ENCODE results near the gene DEFB113.

The DEFB113 gene

DNA sequence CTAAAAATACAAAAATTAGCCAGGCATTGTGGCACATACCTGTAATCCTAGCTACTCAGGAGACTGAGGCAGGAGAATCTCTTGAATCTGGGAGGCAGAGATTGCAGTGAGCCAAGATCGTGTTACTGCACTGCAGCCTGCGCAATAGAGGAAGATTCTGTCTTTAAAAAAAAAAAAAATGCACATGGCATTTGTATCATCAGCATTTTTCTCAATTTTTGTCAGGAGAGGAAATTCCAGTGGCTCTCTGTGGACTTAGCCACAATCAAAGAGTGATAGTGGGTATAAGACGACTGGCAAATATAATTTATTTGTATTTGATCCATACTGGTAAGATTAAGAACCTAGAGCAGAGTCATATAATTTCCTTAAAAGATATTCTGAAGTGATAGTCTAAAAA is 34.0 kb downstream of the DEFB113 start:
- DNase-seq (ENCODE audit: low spot score): no peak

DNA sequence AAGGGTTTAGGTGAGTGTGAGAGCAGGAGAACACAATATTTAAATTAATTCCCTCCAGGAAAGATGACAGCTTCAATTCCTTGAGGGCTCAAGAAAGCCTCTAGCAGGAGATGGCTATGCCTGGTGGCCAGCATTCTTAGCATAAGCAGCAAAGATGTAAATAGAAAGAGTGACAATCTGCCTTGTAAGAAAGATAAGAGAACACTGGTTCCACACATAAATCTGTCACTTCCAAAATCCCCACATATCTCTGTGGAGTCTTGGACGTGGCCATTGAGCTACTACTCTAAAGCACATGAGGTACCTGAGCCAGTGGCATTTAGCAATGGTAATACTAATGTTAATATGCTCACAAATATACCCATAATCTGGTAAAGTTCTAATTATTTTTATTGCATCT is 34.7 kb downstream of the DEFB113 start:
- no peak for DNase-seq (ENCODE audit: low spot score)

DNA sequence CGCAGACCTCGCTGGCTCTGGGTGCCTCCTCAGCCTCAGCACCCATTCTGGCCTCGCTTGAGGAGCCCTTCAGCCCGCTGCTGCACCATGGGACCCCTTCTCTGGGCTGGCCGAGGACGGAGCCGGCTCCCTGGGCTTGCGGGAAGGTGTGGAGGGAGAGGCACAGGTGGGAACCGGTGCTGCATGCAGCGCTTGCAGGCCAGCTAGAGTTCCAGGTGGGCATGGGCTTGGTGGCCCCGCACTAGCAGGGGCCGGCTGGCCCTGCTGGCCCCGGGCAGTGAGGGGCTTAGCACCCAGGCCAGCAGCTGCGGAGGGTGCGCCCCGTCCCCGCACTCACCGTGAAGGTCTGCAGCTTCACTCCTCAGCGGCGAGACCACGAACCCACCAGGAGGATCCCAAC is 35.9 kb downstream of the DEFB113 start:
- DNase-seq (ENCODE audit: low spot score): no peak

DNA sequence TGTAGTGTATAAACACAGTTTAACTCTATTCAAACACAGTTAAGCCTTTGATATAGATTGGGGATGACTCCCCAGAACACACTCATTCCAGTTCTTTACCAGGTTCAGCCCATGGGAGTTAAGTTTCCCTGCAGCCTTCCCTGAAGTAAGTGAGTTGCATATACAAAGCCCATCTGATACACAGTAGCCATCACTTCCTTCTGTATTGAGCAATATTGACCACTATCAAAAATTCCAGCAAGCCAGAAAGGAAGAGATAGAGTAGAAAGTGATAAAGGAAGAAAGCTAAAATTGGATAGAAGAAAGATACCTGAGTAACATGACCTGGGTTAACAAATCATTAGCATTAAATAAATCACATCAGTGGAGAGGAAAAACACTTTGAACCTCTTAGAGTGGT is 40.1 kb downstream of the DEFB113 start:
- no peak for DNase-seq (ENCODE audit: low spot score)

DNA sequence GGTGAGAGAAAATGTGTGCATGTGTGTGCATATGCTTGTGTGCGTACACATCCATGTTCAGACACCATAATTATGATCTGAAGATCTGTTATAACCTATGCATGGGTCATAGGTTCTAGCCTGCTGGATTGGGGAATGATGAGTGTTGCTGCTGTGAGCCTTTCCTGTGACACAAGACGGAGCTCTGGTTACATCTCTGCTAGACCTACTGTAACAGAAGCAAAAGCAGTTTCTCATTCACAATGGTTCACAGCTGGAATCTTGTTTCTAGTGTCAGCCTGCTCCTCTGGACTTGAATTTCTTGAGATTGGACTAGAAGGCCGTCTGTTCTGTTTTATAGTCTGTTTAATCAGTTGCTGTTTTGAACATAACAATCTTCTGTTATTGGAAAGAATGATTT is 45.6 kb downstream of the DEFB113 start:
- no peak for DNase-seq (ENCODE audit: low spot score)

DNA sequence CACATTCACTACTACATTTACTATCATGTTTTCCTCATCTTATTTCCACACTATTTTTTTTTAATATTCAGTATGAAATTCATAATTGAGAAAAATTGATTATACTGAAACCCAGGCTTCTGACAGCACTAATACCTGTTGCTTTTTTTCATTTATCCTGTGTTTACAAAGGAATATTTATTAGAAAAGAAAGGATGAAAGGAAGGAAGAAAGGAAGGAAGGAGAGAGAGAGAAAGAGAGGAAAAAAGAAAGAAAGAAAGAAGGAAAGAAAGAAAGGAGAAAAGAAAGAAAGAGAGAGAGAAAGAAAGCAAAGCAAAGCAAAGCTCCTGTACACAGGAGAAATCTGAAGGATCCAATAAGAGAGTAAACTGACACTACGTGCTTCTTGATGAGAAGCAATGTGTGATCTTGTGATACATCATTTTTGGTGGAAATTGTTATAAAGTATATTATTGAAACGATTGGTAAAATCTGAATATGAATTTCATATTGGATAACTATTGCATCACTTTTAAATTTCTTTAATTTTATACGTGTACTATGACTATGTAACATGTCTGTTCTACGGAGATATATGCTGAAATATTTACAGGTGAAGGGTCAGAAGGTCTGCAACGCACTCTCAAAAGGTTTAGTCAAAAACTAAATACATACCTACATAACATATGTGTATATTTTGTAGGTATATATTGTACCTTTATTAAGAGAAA is 49.3 kb downstream of the DEFB113 start:
- DNase-seq (ENCODE audit: low spot score): no peak

DNA sequence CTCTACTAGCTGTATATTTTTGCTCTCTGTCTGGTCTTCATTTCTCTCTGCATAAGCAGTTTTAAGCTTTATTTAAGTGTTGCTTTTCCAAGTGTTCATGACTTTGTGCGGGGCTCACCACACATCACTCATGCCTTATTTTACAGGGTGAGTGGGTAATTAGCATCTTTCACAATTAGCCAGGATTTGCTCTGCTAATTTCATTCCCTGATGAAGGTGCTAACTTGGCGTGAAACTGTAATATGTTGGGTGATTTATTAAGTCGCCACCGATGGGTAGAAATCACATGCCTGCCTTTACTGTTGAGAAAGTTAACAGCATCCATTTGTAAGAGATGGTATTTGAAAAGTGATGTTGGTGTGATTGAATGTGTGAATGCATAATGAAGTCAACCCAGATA is 50.2 kb downstream of the DEFB113 start:
- DNase-seq (ENCODE audit: low spot score): no peak

DNA sequence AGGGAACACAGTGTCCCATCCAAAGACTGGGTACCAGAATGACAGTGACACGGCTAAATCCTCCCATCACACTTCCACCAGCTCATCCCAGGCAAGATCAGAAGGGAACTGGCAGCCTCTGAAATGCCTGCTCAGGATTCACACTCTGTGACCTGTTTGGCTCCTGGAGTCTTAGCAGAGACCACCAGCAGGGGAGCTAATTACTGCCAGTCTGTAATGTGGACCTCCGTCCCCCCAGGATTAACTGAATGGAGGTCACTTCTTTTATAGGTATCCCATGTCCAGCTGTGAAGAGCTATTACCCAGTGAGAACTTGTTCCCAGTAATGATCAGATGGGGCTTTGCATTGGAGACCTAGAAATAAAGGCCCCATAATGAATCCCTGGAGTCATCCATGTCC is 50.6 kb downstream of the DEFB113 start:
- DNase-seq (ENCODE audit: low spot score): no peak
